ENCODE measurements around the gene SF3B2. TPM values are rescaled to one million over a fixed set of nuclear protein-coding genes. Genes with fewer than 3 reads are reported as not detected.

Gene SF3B2
- total RNA-seq, 2 experiments from 2014 or later: 231 to 246 TPM

- H3K36me3 Mint-ChIP-seq: peaks cover 10% of the 10 kb centered on the region
- POLR2A ChIA-PET: interaction anchor here (1.5 to 5.5 kb wide), 7 partner anchors 10 to 65 kb away, joined by 3 to 31 read pairs (median 16); partner anchors contain the start of genes PACS1 and SF3B2
- no peaks in the 10 kb centered on the region for H3K27me3 Mint-ChIP-seq
- H3K27ac Mint-ChIP-seq: peak overlapping the region; percentile 97
- H3K4me1 Mint-ChIP-seq: peaks cover 79% of the 10 kb centered on the region
- peak; percentile 19 for ATAC-seq (ENCODE audit: low read depth)
- no peaks in the 10 kb centered on the region for H3K9me3 Mint-ChIP-seq
- no peak for DNase-seq
- H3K4me3 Mint-ChIP-seq: peak overlapping the region; percentile 84
These were observed 64.6 kb downstream of the SF3B2 start for GRCh38 chr11:66116576-66117361.

- DNase-seq (no peak), ATAC-seq (ENCODE audit: low read depth) (no peak)
- Mint-ChIP-seq H3K4me1 (peaks cover 64% of the 10 kb centered on the region), H3K4me3 (no peak overlapping the region), H3K27ac (peak overlapping the region; percentile 52), H3K36me3 (peaks cover 10% of the 10 kb centered on the region), H3K9me3 (no peaks in the 10 kb centered on the region), H3K27me3 (no peaks in the 10 kb centered on the region)
- POLR2A ChIA-PET: interaction anchor here (0.6 to 5.5 kb wide), 6 partner anchors 8 to 567 kb away, joined by 3 to 31 read pairs (median 4); partner anchors contain the start of genes PACS1 and YIF1A
These were observed 66.7 kb downstream of the SF3B2 start for GRCh38 chr11:66118847-66119246.

Other genes with a start within 250 kb of the SF3B2 start
- gene SNX32, start 218.4 kb upstream of the SF3B2 start, total RNA-seq: 1 to 10 TPM; 2.6 to 3.6 TPM
- 1,000 to 10,000 TPM; 1,357 to 1,424 TPM for gene CFL1, start 194.2 kb upstream of the SF3B2 start, total RNA-seq
- 100 to 1,000 TPM; 102 to 110 TPM for gene MUS81, start 191.9 kb upstream of the SF3B2 start, total RNA-seq
- gene EFEMP2, start 179.6 kb upstream of the SF3B2 start, total RNA-seq: 10 to 100 TPM; 15.3 to 20.0 TPM
- gene CTSW, start 172.5 kb upstream of the SF3B2 start, total RNA-seq: 100 to 1,000 TPM; 161 to 175 TPM
- 10 to 100 TPM; 78.2 to 82.9 TPM for gene FIBP, start 163.9 kb upstream of the SF3B2 start, total RNA-seq
- 10 to 100 TPM; 59.8 to 66.3 TPM for gene CCDC85B, start 161.7 kb upstream of the SF3B2 start, total RNA-seq
- gene FOSL1, start 152.0 kb upstream of the SF3B2 start, total RNA-seq: 1 to 10 TPM; 1.9 to 2.0 TPM
- 10 to 100 TPM; 39.8 to 42.8 TPM for gene C11orf68, start 133.3 kb upstream of the SF3B2 start, total RNA-seq
- 100 to 1,000 TPM; 225 to 259 TPM for gene DRAP1, start 132.9 kb upstream of the SF3B2 start, total RNA-seq
- not detected for gene TSGA10IP, start 106.9 kb upstream of the SF3B2 start, total RNA-seq
- 10 to 100 TPM; 79.3 to 83.5 TPM for gene SART1, start 90.6 kb upstream of the SF3B2 start, total RNA-seq
- gene EIF1AD, start 50.2 kb upstream of the SF3B2 start, total RNA-seq: 10 to 100 TPM; 53.4 to 57.5 TPM
- gene BANF1, start 49.9 kb upstream of the SF3B2 start, total RNA-seq: 100 to 1,000 TPM; 183 to 187 TPM
- gene CST6, start 40.4 kb upstream of the SF3B2 start, total RNA-seq: not detected
- gene CATSPER1, start 25.9 kb upstream of the SF3B2 start, total RNA-seq: not detected
- gene GAL3ST3, start 3.2 kb upstream of the SF3B2 start, total RNA-seq: under 1 TPM; 0.14 to 0.44 TPM
- 100 to 1,000 TPM; 138 to 162 TPM for gene PACS1, start 17.9 kb downstream of the SF3B2 start, total RNA-seq
- 10 to 100 TPM; 39.3 to 41.9 TPM for gene KLC2, start 205.3 kb downstream of the SF3B2 start, total RNA-seq
- gene RAB1B, start 216.3 kb downstream of the SF3B2 start, total RNA-seq: 100 to 1,000 TPM; 136 to 145 TPM
- gene CNIH2, start 225.8 kb downstream of the SF3B2 start, total RNA-seq: 1 to 10 TPM; 2.1 to 2.7 TPM
- 10 to 100 TPM; 44.5 to 45.5 TPM for gene YIF1A, start 236.8 kb downstream of the SF3B2 start, total RNA-seq
- gene TMEM151A, start 239.5 kb downstream of the SF3B2 start, total RNA-seq: not detected

Measured in activated naive CD8-positive, alpha-beta T cell treated with anti-CD3 and anti-CD28 coated beads, Interleukin-2, amount 10 ng/mL, durations not matched to agents 7 days and 5 days (primary cell).